HUES64 (cell line): ENCODE results near the gene ZNF451.

Experiments
- H3K27ac ChIP-seq: 2 replicates; pipeline ENCODE4 v1.7.0; 2013; ENCODE audit warnings: low read depth, low read length, inconsistent platforms
- H3K27me3 ChIP-seq: 2 replicates; pipeline ENCODE4 v1.6.1; 2013; ENCODE audit warnings: mild to moderate bottlenecking, low read length; ENCODE audit not compliant: insufficient read depth
- H3K36me3 ChIP-seq: 2 replicates; pipeline ENCODE4 v1.6.1; 2013; ENCODE audit warnings: mild to moderate bottlenecking, low read length; ENCODE audit not compliant: insufficient read depth
- H3K4me1 ChIP-seq: 2 replicates; pipeline ENCODE4 v1.6.1; 2013; ENCODE audit warnings: mild to moderate bottlenecking, low read length, moderate library complexity; ENCODE audit not compliant: insufficient read depth
- H3K4me3 ChIP-seq: 2 replicates; pipeline ENCODE4 v1.5.1; 2013; ENCODE audit warnings: mild to moderate bottlenecking, low read length, moderate library complexity
- H3K9ac ChIP-seq: 2 replicates; pipeline ENCODE4 v1.6.1; 2013; ENCODE audit warnings: mild to moderate bottlenecking, low read depth, low read length
- H3K9me3 ChIP-seq: 2 replicates; pipeline ENCODE4 v1.6.1; 2013; ENCODE audit warnings: low read depth, low read length; ENCODE audit not compliant: insufficient read depth
- WGBS: fragments of 150-250, 120-280 bp; methylation state at CpG from one replicate; pipeline ENCODE4 v1.1.7; 2013; ENCODE audit warnings: missing lambda C conversion rate; 5-methylcytosine and 5-hydroxymethylcytosine counted together

Gene ZNF451

GRCh38 chr6:57123111-57123510, 33.1 kb downstream of the ZNF451 start:
- H3K27ac ChIP-seq: no peak overlapping the region
- H3K36me3 ChIP-seq: peaks cover 10% of the 10 kb centered on the region
- no peak overlapping the region for H3K9ac ChIP-seq
- H3K27me3 ChIP-seq: no peaks in the 10 kb centered on the region
- no peak overlapping the region for H3K4me3 ChIP-seq
- H3K4me1 ChIP-seq: no peaks in the 10 kb centered on the region
- no peaks in the 10 kb centered on the region for H3K9me3 ChIP-seq
- WGBS: 93% methylated on average over 1 of the region's 1 CpG

- no peaks in the 10 kb centered on the region for H3K9me3 ChIP-seq
- no peak overlapping the region for H3K27ac ChIP-seq
- H3K4me3 ChIP-seq: no peak overlapping the region
- H3K4me1 ChIP-seq: no peaks in the 10 kb centered on the region
- peaks cover 26% of the 10 kb centered on the region for H3K36me3 ChIP-seq
- no peaks in the 10 kb centered on the region for H3K27me3 ChIP-seq
- H3K9ac ChIP-seq: no peak overlapping the region
These were observed 37.8 kb downstream of the ZNF451 start for GRCh38 chr6:57127763-57128162.

GRCh38 chr6:57130661-57131177, 40.7 kb downstream of the ZNF451 start:
- no peaks in the 10 kb centered on the region for H3K4me1 ChIP-seq
- no peaks in the 10 kb centered on the region for H3K27me3 ChIP-seq
- H3K4me3 ChIP-seq: no peak overlapping the region
- H3K27ac ChIP-seq: no peak overlapping the region
- H3K9me3 ChIP-seq: no peaks in the 10 kb centered on the region
- H3K36me3 ChIP-seq: peaks cover 54% of the 10 kb centered on the region
- H3K9ac ChIP-seq: no peak overlapping the region

- 67% methylated on average over 1 of the region's 1 CpG for WGBS
- Histone ChIP-seq H3K27ac (no peak overlapping the region), H3K9me3 (no peaks in the 10 kb centered on the region), H3K27me3 (no peaks in the 10 kb centered on the region), H3K4me3 (no peak overlapping the region), H3K36me3 (peaks cover 63% of the 10 kb centered on the region), H3K9ac (no peak overlapping the region), H3K4me1 (no peaks in the 10 kb centered on the region)
These were observed 45.0 kb downstream of the ZNF451 start for GRCh38 chr6:57134954-57135353.

- Histone ChIP-seq H3K4me3 (no peak overlapping the region), H3K36me3 (peaks cover 55% of the 10 kb centered on the region), H3K4me1 (no peaks in the 10 kb centered on the region), H3K27ac (no peak overlapping the region), H3K9me3 (no peaks in the 10 kb centered on the region), H3K27me3 (no peaks in the 10 kb centered on the region), H3K9ac (no peak overlapping the region)
- WGBS: no CpG with 5 or more reads among the region's 1 CpG
These were observed 45.9 kb downstream of the ZNF451 start for GRCh38 chr6:57135885-57136284.

- no peaks in the 10 kb centered on the region for H3K27me3 ChIP-seq
- peaks cover 66% of the 10 kb centered on the region for H3K36me3 ChIP-seq
- H3K9ac ChIP-seq: no peak overlapping the region
- H3K9me3 ChIP-seq: no peaks in the 10 kb centered on the region
- no peak overlapping the region for H3K27ac ChIP-seq
- no peak overlapping the region for H3K4me3 ChIP-seq
- 100% methylated on average over 1 of the region's 2 CpGs for WGBS
- H3K4me1 ChIP-seq: no peaks in the 10 kb centered on the region
These were observed 47.4 kb downstream of the ZNF451 start for GRCh38 chr6:57137350-57137749.

GRCh38 chr6:57138026-57138425, 48.0 kb downstream of the ZNF451 start:
- H3K4me1 ChIP-seq: no peaks in the 10 kb centered on the region
- no peaks in the 10 kb centered on the region for H3K27me3 ChIP-seq
- no peaks in the 10 kb centered on the region for H3K9me3 ChIP-seq
- no peak overlapping the region for H3K4me3 ChIP-seq
- WGBS: 97% methylated on average over 11 of the region's 11 CpGs
- peaks cover 67% of the 10 kb centered on the region for H3K36me3 ChIP-seq
- no peak overlapping the region for H3K9ac ChIP-seq
- H3K27ac ChIP-seq: no peak overlapping the region

GRCh38 chr6:57141451-57142177, 51.6 kb downstream of the ZNF451 start:
- Histone ChIP-seq H3K36me3 (peaks cover 54% of the 10 kb centered on the region), H3K4me1 (no peaks in the 10 kb centered on the region), H3K9me3 (no peaks in the 10 kb centered on the region), H3K27me3 (no peaks in the 10 kb centered on the region), H3K9ac (no peak overlapping the region), H3K4me3 (no peak overlapping the region), H3K27ac (no peak overlapping the region)
- WGBS: 96% methylated on average over 4 of the region's 4 CpGs

GRCh38 chr6:57142178-57142525, 52.2 kb downstream of the ZNF451 start:
- H3K9me3 ChIP-seq: no peaks in the 10 kb centered on the region
- no peak overlapping the region for H3K27ac ChIP-seq
- WGBS: 82% methylated on average over 1 of the region's 1 CpG
- H3K36me3 ChIP-seq: peaks cover 54% of the 10 kb centered on the region
- no peak overlapping the region for H3K4me3 ChIP-seq
- no peak overlapping the region for H3K9ac ChIP-seq
- H3K27me3 ChIP-seq: no peaks in the 10 kb centered on the region
- no peaks in the 10 kb centered on the region for H3K4me1 ChIP-seq

GRCh38 chr6:57143690-57144089, 53.7 kb downstream of the ZNF451 start:
- Histone ChIP-seq H3K36me3 (peaks cover 63% of the 10 kb centered on the region), H3K4me3 (no peak overlapping the region), H3K27ac (no peak overlapping the region), H3K9ac (no peak overlapping the region), H3K27me3 (no peaks in the 10 kb centered on the region), H3K9me3 (no peaks in the 10 kb centered on the region), H3K4me1 (no peaks in the 10 kb centered on the region)
- 100% methylated on average over 1 of the region's 1 CpG for WGBS

GRCh38 chr6:57147401-57147800, 57.4 kb downstream of the ZNF451 start:
- no peak overlapping the region for H3K9ac ChIP-seq
- H3K9me3 ChIP-seq: no peaks in the 10 kb centered on the region
- H3K27me3 ChIP-seq: no peaks in the 10 kb centered on the region
- H3K4me1 ChIP-seq: no peaks in the 10 kb centered on the region
- H3K27ac ChIP-seq: no peak overlapping the region
- H3K4me3 ChIP-seq: no peak overlapping the region
- 92% methylated on average over 5 of the region's 5 CpGs for WGBS
- H3K36me3 ChIP-seq: peaks cover 73% of the 10 kb centered on the region
